Nephron progenitor cell (in vitro differentiated cells): ENCODE data around the gene PARP14.
A peak's percentile ranks its signal among the peaks of the same experiment; 100 is the strongest.

Source experiments
- DNase-seq: peaks from one replicate; pipeline ENCODE4 v3.0.0; 2021
- H3K27ac Mint-ChIP-seq: 2 replicates; pipeline ENCODE4 v1.8.0; 2021; ENCODE audit warnings: mild to moderate bottlenecking, moderate library complexity, mixed read lengths
- H3K27me3 Mint-ChIP-seq: 2 replicates; pipeline ENCODE4 v1.8.0; 2021; ENCODE audit warnings: mild to moderate bottlenecking, low read depth, mixed read lengths; ENCODE audit not compliant: poor library complexity
- H3K36me3 Mint-ChIP-seq: 2 replicates; pipeline ENCODE4 v1.8.0; 2021; ENCODE audit warnings: low read depth, mixed read lengths
- H3K4me1 Mint-ChIP-seq: 2 replicates; pipeline ENCODE4 v1.8.0; 2021; ENCODE audit warnings: mixed read lengths
- H3K4me3 Mint-ChIP-seq: 2 replicates; pipeline ENCODE4 v1.8.0; 2021; ENCODE audit warnings: mild to moderate bottlenecking, moderate library complexity, mixed read lengths
- H3K9me3 Mint-ChIP-seq: 2 replicates; pipeline ENCODE4 v1.8.0; 2021; ENCODE audit warnings: mild to moderate bottlenecking, moderate library complexity, mixed read lengths
- TF ChIP-seq, protein P1 (sequence below): fragments of 200-600 bp; sonication (generic); IDR thresholded peaks from 2 replicates; pipeline ENCODE4 v1.5.0; 2021; ENCODE audit warnings: antibody characterized with exemption

PARP14 gene, protein sequence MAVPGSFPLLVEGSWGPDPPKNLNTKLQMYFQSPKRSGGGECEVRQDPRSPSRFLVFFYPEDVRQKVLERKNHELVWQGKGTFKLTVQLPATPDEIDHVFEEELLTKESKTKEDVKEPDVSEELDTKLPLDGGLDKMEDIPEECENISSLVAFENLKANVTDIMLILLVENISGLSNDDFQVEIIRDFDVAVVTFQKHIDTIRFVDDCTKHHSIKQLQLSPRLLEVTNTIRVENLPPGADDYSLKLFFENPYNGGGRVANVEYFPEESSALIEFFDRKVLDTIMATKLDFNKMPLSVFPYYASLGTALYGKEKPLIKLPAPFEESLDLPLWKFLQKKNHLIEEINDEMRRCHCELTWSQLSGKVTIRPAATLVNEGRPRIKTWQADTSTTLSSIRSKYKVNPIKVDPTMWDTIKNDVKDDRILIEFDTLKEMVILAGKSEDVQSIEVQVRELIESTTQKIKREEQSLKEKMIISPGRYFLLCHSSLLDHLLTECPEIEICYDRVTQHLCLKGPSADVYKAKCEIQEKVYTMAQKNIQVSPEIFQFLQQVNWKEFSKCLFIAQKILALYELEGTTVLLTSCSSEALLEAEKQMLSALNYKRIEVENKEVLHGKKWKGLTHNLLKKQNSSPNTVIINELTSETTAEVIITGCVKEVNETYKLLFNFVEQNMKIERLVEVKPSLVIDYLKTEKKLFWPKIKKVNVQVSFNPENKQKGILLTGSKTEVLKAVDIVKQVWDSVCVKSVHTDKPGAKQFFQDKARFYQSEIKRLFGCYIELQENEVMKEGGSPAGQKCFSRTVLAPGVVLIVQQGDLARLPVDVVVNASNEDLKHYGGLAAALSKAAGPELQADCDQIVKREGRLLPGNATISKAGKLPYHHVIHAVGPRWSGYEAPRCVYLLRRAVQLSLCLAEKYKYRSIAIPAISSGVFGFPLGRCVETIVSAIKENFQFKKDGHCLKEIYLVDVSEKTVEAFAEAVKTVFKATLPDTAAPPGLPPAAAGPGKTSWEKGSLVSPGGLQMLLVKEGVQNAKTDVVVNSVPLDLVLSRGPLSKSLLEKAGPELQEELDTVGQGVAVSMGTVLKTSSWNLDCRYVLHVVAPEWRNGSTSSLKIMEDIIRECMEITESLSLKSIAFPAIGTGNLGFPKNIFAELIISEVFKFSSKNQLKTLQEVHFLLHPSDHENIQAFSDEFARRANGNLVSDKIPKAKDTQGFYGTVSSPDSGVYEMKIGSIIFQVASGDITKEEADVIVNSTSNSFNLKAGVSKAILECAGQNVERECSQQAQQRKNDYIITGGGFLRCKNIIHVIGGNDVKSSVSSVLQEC (N-terminal part only)

DNA sequence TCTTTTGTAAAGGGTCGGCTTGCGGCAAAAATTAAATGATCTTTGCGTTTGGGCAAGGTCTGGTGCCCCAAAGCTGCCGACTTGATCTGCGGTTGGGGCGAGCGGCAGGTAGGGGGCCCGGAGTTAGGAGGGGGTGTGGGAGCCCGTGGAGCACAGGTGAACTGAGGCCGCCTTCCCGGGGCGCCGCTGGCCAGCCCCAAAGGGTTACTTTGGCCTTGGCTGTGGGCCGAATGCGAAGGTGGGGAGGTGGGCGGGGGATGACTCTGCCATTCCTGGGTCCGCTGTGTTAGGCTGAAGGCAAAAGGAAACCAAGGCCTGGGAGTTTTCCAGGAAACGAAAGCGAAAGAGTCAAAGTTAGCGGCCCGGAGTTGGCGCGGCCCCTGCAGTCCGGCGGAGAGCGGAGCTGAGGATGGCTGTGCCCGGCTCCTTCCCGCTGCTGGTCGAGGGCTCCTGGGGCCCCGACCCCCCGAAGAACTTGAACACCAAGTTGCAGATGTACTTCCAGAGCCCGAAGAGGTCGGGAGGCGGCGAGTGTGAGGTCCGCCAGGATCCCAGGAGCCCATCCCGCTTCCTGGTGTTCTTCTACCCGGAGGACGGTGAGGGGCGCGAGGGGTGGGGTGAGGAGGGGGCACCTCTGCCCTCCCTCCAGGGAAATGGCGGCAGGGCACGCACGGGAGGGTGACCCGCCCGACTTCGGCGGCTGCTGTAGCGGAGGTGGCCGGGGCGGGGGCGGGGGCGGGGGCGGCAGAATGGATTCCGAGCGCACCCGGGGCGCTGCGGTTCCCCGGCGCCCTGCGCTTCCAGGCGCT is at the start of gene PARP14:
TSS of gene PARP14 (plus strand) at position 365 of the 809 bp plus-strand sequence. CDS start at position 410, 45 bp downstream.
- peak; percentile 50 for DNase-seq
- peak within 1 kb of the TSS; percentile 84 for H3K4me3 Mint-ChIP-seq
- TF ChIP-seq, protein P1, sequence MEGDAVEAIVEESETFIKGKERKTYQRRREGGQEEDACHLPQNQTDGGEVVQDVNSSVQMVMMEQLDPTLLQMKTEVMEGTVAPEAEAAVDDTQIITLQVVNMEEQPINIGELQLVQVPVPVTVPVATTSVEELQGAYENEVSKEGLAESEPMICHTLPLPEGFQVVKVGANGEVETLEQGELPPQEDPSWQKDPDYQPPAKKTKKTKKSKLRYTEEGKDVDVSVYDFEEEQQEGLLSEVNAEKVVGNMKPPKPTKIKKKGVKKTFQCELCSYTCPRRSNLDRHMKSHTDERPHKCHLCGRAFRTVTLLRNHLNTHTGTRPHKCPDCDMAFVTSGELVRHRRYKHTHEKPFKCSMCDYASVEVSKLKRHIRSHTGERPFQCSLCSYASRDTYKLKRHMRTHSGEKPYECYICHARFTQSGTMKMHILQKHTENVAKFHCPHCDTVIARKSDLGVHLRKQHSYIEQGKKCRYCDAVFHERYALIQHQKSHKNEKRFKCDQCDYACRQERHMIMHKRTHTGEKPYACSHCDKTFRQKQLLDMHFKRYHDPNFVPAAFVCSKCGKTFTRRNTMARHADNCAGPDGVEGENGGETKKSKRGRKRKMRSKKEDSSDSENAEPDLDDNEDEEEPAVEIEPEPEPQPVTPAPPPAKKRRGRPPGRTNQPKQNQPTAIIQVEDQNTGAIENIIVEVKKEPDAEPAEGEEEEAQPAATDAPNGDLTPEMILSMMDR = no peak
- no peaks in the 10 kb centered on the region for H3K9me3 Mint-ChIP-seq
- no peak within 1 kb of the TSS for H3K27ac Mint-ChIP-seq
- H3K27me3 Mint-ChIP-seq = peaks cover 60% of the 10 kb centered on the region
- no peaks in the 10 kb centered on the region for H3K36me3 Mint-ChIP-seq
- peaks cover 23% of the 10 kb centered on the region for H3K4me1 Mint-ChIP-seq

DNA sequence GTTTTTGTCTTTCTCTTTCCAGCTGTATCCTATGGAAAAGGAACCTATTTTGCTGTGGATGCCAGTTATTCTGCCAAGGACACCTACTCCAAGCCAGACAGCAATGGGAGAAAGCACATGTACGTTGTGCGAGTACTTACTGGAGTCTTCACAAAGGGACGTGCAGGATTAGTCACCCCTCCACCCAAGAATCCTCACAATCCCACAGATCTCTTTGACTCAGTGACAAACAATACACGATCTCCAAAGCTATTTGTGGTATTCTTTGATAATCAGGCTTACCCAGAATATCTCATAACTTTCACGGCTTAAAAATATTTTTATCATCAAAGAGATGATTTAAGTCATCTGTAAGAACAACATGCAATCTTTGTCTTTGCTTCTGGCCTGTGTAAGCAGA is 44.9 kb upstream of the PARP14 start:
- Mint-ChIP-seq H3K27me3 (peaks cover 10% of the 10 kb centered on the region), H3K4me1 (no peaks in the 10 kb centered on the region), H3K4me3 (no peak overlapping the region), H3K9me3 (no peaks in the 10 kb centered on the region), H3K27ac (no peak overlapping the region), H3K36me3 (no peaks in the 10 kb centered on the region)
- TF ChIP-seq, protein P1 = no peak
- DNase-seq = no peak

DNA sequence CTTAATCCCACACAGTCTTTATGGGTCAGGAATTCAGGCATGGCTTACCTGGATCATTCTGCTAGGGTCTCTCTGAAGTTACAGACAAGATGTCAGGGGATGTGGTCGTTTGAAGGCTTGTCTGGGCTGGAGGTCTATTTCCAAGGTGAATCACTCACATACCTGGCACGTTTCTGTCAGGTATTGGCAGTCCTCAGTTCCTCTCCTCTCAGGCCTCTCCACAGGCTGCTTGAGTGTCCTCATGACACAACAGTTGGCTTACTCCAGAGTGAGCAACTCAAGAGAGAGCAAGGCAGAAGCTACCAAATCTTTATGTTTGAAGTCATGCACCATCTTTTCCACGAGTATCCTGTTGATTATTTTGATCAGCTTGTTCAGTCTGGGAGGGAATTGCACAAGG is 43.9 kb upstream of the PARP14 start:
- no peaks in the 10 kb centered on the region for H3K4me1 Mint-ChIP-seq
- no peak for DNase-seq
- peaks cover 10% of the 10 kb centered on the region for H3K27me3 Mint-ChIP-seq
- H3K4me3 Mint-ChIP-seq = no peak overlapping the region
- TF ChIP-seq, protein P1 = no peak
- no peaks in the 10 kb centered on the region for H3K36me3 Mint-ChIP-seq
- H3K9me3 Mint-ChIP-seq = no peaks in the 10 kb centered on the region
- no peak overlapping the region for H3K27ac Mint-ChIP-seq

- Mint-ChIP-seq H3K4me1 (no peaks in the 10 kb centered on the region), H3K27ac (no peak overlapping the region), H3K9me3 (no peaks in the 10 kb centered on the region), H3K36me3 (no peaks in the 10 kb centered on the region), H3K27me3 (peaks cover 12% of the 10 kb centered on the region), H3K4me3 (no peak overlapping the region)
- TF ChIP-seq, protein P1 = no peak
- DNase-seq = no peak
Observed at GRCh38 chr3:122640437-122640999, 40.1 kb upstream of the PARP14 start.

DNA sequence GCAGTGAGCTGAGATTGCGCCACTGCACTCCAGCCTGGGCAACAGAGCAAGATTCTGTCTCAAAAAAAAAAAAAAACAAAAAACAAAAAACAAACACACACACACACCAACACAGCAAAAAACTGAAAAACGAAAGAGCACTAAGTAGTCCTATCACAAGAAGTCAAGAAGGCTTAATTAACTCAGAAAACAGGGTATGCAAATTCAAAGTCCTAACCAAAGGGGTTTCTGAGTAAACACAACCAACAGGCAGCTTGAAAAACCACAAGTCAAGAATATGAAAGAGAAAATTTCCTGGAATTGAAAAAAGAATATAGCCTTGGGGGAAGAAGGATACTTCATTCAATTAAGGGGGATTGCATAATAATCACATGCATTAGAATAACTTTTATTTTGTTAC is 37.7 kb upstream of the PARP14 start:
- Mint-ChIP-seq H3K4me3 (no peak overlapping the region), H3K9me3 (no peaks in the 10 kb centered on the region), H3K27me3 (peaks cover 8% of the 10 kb centered on the region), H3K27ac (no peak overlapping the region), H3K4me1 (peaks cover 12% of the 10 kb centered on the region), H3K36me3 (no peaks in the 10 kb centered on the region)
- TF ChIP-seq, protein P1 = no peak
- DNase-seq = no peak
